Retina (tissue), 1 donor: ENCODE data around the gene COL26A1.
A peak's percentile ranks its signal among the peaks of the same experiment; 100 is the strongest.
"Not testable (repeated sequence)": the region's sequence is repeated elsewhere in the genome, so short reads cannot be mapped to it uniquely, and the experiment has no call there.

Experiments
- DNase-seq: peaks from one replicate; pipeline ENCODE4 v3.0.0-alpha.2; 2016

Gene COL26A1

GRCh38 chr7:101602484-101603241 is 240.0 kb downstream of the COL26A1 start:
- peak; percentile 88 for DNase-seq

DNA sequence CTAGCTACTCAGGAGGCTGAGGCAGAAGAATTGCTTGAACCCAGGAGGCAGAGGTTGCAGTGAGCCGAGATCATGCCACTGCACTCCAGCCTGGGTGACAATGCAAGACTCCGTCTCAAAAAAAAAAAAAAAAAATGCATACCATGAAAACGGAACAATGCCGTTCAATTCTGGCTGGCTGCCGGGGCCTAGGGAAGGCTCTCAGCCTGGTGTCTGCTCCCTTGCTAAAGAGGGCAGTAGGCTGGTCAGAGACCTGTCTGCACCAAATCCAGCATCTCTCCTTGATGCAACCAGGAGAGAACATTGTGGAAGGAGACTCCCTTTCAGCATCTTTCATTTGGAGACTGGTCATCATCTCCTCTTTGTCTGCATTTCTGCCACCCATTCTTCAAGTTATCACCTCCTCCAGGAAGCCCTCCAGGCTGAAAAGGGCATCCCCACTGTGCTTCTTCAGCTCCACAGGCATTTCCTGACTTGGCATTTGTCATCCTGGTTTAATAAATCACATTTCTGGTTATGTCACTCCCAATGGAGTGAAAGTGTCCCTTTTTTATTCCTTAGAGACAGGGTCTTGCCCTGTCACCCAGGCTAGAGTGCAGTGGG is 241.8 kb downstream of the COL26A1 start:
- DNase-seq, result no peak

- not testable (repeated sequence) for DNase-seq
Observed at GRCh38 chr7:101604934-101605332, 242.3 kb downstream of the COL26A1 start.

DNA sequence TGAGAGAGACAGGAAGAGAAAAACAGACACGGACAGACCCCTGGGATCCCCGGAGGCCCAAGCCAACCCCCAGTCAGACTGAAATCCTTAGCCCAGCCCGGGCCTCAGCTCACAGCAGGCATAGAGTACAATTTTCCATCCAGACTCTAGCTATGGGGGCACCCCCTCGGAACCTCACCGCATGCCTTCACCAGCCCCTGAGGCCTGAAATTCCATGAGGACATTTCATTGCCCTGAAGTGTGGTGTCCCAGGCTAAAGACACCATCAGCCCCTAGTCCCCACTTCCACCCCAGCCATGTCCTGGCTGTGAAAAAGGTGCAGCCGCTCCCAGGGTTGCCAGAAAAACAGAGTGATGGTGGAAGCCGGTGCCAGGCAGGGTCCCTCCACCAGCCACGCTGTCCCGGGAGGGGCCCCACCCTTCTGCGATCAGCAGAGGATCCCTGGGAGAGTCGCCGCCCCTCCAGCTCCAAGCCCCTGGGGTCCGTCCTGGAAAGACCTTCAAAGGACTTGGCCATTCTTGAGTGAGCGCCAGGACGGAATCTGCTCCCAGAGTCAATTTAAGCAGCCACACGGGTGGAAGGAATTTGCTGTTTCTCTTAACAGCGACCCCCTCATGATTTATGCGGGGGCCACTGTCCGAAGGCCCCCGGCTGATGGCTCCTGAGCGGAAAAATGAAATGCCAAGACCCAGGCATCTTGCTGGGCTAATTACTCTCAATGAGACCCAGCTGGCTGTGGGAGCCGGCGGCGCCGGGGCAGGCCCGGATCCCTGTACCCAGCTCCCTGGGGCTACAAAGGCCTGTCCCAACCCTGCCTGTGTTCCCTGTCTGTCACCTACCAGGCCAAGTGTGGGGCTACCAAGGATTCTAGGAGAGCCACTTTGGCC is 243.2 kb downstream of the COL26A1 start:
- peak; percentile 27 for DNase-seq

DNA sequence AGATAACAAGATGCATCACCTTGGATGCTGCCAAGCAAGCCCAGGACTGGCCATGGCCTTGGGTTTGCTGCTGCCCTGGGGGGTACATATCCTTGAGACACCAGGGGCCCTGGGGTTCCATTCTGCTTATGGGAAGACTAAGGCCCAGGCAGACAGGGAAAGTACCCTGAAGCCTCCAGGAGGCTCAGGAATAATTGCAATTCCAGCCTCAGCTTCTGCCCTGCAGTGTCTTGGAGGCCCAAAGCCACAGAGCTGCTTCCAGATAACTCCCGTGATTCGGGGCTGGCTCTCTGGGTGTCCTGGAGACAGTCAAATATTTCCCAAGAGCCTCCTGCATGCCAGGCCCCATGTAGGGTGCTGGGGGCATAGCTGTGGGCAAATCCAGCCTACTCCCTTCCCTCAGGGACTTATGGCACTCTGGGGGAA is 243.8 kb downstream of the COL26A1 start:
- no peak for DNase-seq
